GM23338 (cell line): Measurements from ENCODE around the gene HRH2. TPM values are rescaled to one million over a fixed set of nuclear protein-coding genes. Genes with fewer than 3 reads are reported as not detected.

Source experiments
- ATAC-seq: fragments of 200-7000 bp; cut with Tn5 transposase; 3 replicates; pipeline ENCODE4 v1.9.1; 2020
- DNase-seq: peaks from one replicate; pipeline ENCODE4 v3.0.0-alpha.2; 2015; ENCODE audit warnings: low spot score
- H2AFZ ChIP-seq: fragments of 200-600 bp; sonication (generic); 2 replicates; pipeline ENCODE4 v1.8.0; 2016; ENCODE audit warnings: antibody characterized with exemption, mild to moderate bottlenecking, moderate library complexity
- H3F3A ChIP-seq: fragments of 200-600 bp; sonication (generic); replicated peaks from 2 replicates; pipeline ENCODE4 v1.8.0; 2017; ENCODE audit warnings: antibody characterized with exemption, mixed run types, low read depth
- H3K27ac ChIP-seq: fragments of 200-600 bp; sonication (generic); 2 replicates; pipeline ENCODE4 v1.6.1; 2016; ENCODE audit warnings: low read depth
- H3K27me3 ChIP-seq: fragments of 200-600 bp; sonication (generic); 2 replicates; pipeline ENCODE4 v1.8.0; 2016; ENCODE audit warnings: mild to moderate bottlenecking, mixed run types, moderate library complexity; ENCODE audit not compliant: insufficient read depth
- H3K36me3 ChIP-seq: fragments of 200-600 bp; sonication (generic); 2 replicates; pipeline ENCODE4 v1.8.0; 2016; ENCODE audit warnings: mild to moderate bottlenecking; ENCODE audit not compliant: insufficient read depth
- H3K4me1 ChIP-seq: fragments of 200-600 bp; sonication (generic); 2 replicates; pipeline ENCODE4 v1.8.0; 2016; ENCODE audit warnings: mild to moderate bottlenecking, moderate library complexity; ENCODE audit not compliant: insufficient read depth
- H3K4me2 ChIP-seq: fragments of 200-600 bp; sonication (generic); 2 replicates; pipeline ENCODE4 v1.7.1; 2017; ENCODE audit warnings: mixed run types
- H3K4me3 ChIP-seq: fragments of 200-600 bp; sonication (generic); 2 replicates; pipeline ENCODE4 v1.6.1; 2016; ENCODE audit warnings: mixed run types
- H3K79me2 ChIP-seq: fragments of 200-600 bp; sonication (generic); replicated peaks from 2 replicates; pipeline ENCODE4 v1.8.0; 2017; ENCODE audit warnings: mild to moderate bottlenecking; ENCODE audit not compliant: insufficient read depth
- H3K9me2 ChIP-seq: fragments of 200-600 bp; sonication (generic); 2 replicates; pipeline ENCODE4 v1.8.0; 2017; ENCODE audit not compliant: insufficient read depth
- H4K20me1 ChIP-seq: fragments of 200-600 bp; sonication (generic); replicated peaks from 2 replicates; pipeline ENCODE4 v1.8.0; 2017; ENCODE audit warnings: mild to moderate bottlenecking; ENCODE audit not compliant: insufficient read depth
- H3K27ac Mint-ChIP-seq: 2 replicates; pipeline ENCODE4 v1.8.0; 2020; ENCODE audit warnings: inconsistent platforms, mild to moderate bottlenecking, moderate library complexity, mixed read lengths
- H3K27me3 Mint-ChIP-seq: 3 replicates; pipeline ENCODE4 v1.8.0; 2022; ENCODE audit warnings: low read depth, mild to moderate bottlenecking, moderate library complexity, mixed read lengths, inconsistent platforms; ENCODE audit not compliant: insufficient read depth, poor library complexity
- H3K36me3 Mint-ChIP-seq: 3 replicates; pipeline ENCODE4 v1.8.0; 2021; ENCODE audit warnings: low read depth, mild to moderate bottlenecking, inconsistent platforms, moderate library complexity, mixed read lengths
- H3K4me1 Mint-ChIP-seq: 3 replicates; pipeline ENCODE4 v1.8.0; 2020; ENCODE audit warnings: mild to moderate bottlenecking, inconsistent platforms, mixed read lengths
- H3K4me3 Mint-ChIP-seq: 3 replicates; pipeline ENCODE4 v1.8.0; 2021; ENCODE audit warnings: moderate library complexity, mild to moderate bottlenecking, inconsistent platforms, mixed read lengths
- H3K9me3 Mint-ChIP-seq: 3 replicates; pipeline ENCODE4 v1.8.0; 2020; ENCODE audit warnings: moderate library complexity, mild to moderate bottlenecking, inconsistent platforms, mixed read lengths
- CREB1 ChIP-seq: fragments of 250-450 bp; sonication (Bioruptor Pico); IDR thresholded peaks from 2 replicates; pipeline ENCODE4 v1.5.0; 2020; ENCODE audit warnings: low read depth, mild to moderate bottlenecking, moderate library complexity
- EZH2 ChIP-seq: fragments of 200-600 bp; sonication (generic); IDR thresholded peaks from one replicate; pipeline ENCODE4 v1.8.0; 2017; ENCODE audit warnings: antibody characterized with exemption, mild to moderate bottlenecking, low read depth; ENCODE audit not compliant: unreplicated experiment
- EZH2phosphoT487 ChIP-seq: fragments of 200-600 bp; sonication (generic); IDR thresholded peaks from one replicate; pipeline ENCODE4 v1.8.1; 2018; ENCODE audit warnings: antibody characterized with exemption; ENCODE audit not compliant: unreplicated experiment
- JUNB ChIP-seq: IDR thresholded peaks from one replicate; pipeline ENCODE4 v1.6.1; 2016; ENCODE audit warnings: antibody characterized with exemption; ENCODE audit not compliant: unreplicated experiment
- NANOG ChIP-seq: IDR thresholded peaks from 2 replicates; pipeline ENCODE4 v1.6.1; 2016; ENCODE audit warnings: antibody characterized with exemption, borderline replicate concordance
- ZNF331 ChIP-seq: fragments of 250-450 bp; sonication (Bioruptor Pico); IDR thresholded peaks from 2 replicates; pipeline ENCODE4 v1.5.0; 2020; ENCODE audit warnings: low read depth, mild to moderate bottlenecking, moderate library complexity
- polyA plus RNA-seq: library from polyadenylated mRNA; unstranded; fragments of >200 nt; fragmentation: Nextera tagmentation; extraction: Ambion mirVana; gene quantifications from 2 replicates; pipeline ENCODE4 v1.2.1, GENCODE V29; 2016
- total RNA-seq: library from RNA; depleted of rRNA; stranded (reverse); fragments of >200 nt; shearing (Covaris generic); gene quantifications from 2 replicates; pipeline ENCODE4 v1.2.3, GENCODE V29; 2014
- TF ChIP-seq, protein P1 (sequence below): fragments of 250-450 bp; sonication (Bioruptor Pico); IDR thresholded peaks from 2 replicates; pipeline ENCODE4 v1.5.0; 2020; ENCODE audit warnings: mild to moderate bottlenecking, moderate library complexity
- TF ChIP-seq, protein P2 (sequence below), 2 experiments: fragments of 200-600 bp in 1 of 2; sonication (generic) in 1 of 2; conservative IDR thresholded peaks; 2 replicates each; pipeline versions ENCODE4 v1.5.1 to v1.6.1; 2016 to 2017; ENCODE audit warnings: antibody characterized with exemption in 2 of 2, low read depth in 2 of 2, mild to moderate bottlenecking in 2 of 2, moderate library complexity in 1 of 2

HRH2 gene
- total and polyA plus RNA-seq, 2 experiments from 2014 or later = 6.8 to 7.0 TPM

DNA sequence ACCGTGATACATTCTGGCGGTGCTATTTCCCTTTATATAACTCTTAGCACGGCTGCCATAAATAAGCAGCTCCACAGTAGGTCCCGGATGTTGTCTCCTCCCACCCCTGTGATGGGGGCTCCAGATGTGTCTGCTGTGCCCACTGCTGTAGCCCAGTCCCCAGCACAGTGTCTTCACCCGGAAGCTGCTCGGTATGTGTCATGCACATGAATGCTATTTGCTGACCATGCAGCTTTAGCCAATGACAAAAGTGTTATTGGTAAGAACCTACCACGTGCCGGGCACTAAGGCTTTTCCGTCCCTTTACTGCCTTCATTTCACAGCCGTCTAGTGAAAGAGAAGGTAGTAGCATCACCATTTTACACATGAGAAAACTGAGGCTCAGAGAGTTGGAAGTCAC lies 20.2 kb downstream of the HRH2 start:
- no peak overlapping the region for H3K27ac ChIP-seq
- Mint-ChIP-seq H3K9me3 (no peaks in the 10 kb centered on the region; the same call in 2 of the 3 replicates), H3K27ac (no peak overlapping the region), H3K27me3 (peaks cover 2% of the 10 kb centered on the region), H3K4me3 (no peak overlapping the region), H3K4me1 (peaks cover 28% of the 10 kb centered on the region), H3K36me3 (peaks cover 5% of the 10 kb centered on the region; the same call in 2 of the 3 replicates)
- no peaks in the 10 kb centered on the region for H3K79me2 ChIP-seq
- H3K4me2 ChIP-seq = no peak overlapping the region
- H3K4me3 ChIP-seq = no peak overlapping the region
- no peaks in the 10 kb centered on the region for H3K9me2 ChIP-seq
- H3K27me3 ChIP-seq = no peaks in the 10 kb centered on the region
- TF ChIP-seq JUNB (no peak), NANOG (no peak), EZH2 (no peak), ZNF331 (CRISPR knock-in tag) (no peak), EZH2phosphoT487 (no peak), CREB1 (CRISPR knock-in tag) (no peak)
- TF ChIP-seq, protein P1, sequence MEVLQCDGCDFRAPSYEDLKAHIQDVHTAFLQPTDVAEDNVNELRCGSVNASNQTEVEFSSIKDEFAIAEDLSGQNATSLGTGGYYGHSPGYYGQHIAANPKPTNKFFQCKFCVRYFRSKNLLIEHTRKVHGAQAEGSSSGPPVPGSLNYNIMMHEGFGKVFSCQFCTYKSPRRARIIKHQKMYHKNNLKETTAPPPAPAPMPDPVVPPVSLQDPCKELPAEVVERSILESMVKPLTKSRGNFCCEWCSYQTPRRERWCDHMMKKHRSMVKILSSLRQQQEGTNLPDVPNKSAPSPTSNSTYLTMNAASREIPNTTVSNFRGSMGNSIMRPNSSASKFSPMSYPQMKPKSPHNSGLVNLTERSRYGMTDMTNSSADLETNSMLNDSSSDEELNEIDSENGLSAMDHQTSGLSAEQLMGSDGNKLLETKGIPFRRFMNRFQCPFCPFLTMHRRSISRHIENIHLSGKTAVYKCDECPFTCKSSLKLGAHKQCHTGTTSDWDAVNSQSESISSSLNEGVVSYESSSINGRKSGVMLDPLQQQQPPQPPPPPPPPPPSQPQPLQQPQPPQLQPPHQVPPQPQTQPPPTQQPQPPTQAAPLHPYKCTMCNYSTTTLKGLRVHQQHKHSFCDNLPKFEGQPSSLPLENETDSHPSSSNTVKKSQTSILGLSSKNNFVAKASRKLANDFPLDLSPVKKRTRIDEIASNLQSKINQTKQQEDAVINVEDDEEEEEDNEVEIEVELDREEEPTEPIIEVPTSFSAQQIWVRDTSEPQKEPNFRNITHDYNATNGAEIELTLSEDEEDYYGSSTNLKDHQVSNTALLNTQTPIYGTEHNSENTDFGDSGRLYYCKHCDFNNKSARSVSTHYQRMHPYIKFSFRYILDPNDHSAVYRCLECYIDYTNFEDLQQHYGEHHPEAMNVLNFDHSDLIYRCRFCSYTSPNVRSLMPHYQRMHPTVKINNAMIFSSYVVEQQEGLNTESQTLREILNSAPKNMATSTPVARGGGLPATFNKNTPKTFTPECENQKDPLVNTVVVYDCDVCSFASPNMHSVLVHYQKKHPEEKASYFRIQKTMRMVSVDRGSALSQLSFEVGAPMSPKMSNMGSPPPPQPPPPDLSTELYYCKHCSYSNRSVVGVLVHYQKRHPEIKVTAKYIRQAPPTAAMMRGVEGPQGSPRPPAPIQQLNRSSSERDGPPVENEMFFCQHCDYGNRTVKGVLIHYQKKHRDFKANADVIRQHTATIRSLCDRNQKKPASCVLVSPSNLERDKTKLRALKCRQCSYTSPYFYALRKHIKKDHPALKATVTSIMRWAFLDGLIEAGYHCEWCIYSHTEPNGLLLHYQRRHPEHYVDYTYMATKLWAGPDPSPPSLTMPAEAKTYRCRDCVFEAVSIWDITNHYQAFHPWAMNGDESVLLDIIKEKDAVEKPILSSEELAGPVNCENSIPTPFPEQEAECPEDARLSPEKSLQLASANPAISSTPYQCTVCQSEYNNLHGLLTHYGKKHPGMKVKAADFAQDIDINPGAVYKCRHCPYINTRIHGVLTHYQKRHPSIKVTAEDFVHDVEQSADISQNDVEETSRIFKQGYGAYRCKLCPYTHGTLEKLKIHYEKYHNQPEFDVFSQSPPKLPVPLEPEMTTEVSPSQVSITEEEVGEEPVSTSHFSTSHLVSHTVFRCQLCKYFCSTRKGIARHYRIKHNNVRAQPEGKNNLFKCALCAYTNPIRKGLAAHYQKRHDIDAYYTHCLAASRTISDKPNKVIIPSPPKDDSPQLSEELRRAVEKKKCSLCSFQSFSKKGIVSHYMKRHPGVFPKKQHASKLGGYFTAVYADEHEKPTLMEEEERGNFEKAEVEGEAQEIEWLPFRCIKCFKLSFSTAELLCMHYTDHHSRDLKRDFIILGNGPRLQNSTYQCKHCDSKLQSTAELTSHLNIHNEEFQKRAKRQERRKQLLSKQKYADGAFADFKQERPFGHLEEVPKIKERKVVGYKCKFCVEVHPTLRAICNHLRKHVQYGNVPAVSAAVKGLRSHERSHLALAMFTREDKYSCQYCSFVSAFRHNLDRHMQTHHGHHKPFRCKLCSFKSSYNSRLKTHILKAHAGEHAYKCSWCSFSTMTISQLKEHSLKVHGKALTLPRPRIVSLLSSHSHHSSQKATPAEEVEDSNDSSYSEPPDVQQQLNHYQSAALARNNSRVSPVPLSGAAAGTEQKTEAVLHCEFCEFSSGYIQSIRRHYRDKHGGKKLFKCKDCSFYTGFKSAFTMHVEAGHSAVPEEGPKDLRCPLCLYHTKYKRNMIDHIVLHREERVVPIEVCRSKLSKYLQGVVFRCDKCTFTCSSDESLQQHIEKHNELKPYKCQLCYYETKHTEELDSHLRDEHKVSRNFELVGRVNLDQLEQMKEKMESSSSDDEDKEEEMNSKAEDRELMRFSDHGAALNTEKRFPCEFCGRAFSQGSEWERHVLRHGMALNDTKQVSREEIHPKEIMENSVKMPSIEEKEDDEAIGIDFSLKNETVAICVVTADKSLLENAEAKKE (CRISPR knock-in tag) = no peak
- ATAC-seq (no peak), DNase-seq (no peak)
- no peaks in the 10 kb centered on the region; the same call in 1 of the 2 replicates for H4K20me1 ChIP-seq
- H3K4me1 ChIP-seq = no peaks in the 10 kb centered on the region; the same call in 1 of the 2 replicates
- no peaks in the 10 kb centered on the region for H3K36me3 ChIP-seq
- H2AFZ ChIP-seq = no peak overlapping the region
- no peaks in the 10 kb centered on the region for H3F3A ChIP-seq

DNA sequence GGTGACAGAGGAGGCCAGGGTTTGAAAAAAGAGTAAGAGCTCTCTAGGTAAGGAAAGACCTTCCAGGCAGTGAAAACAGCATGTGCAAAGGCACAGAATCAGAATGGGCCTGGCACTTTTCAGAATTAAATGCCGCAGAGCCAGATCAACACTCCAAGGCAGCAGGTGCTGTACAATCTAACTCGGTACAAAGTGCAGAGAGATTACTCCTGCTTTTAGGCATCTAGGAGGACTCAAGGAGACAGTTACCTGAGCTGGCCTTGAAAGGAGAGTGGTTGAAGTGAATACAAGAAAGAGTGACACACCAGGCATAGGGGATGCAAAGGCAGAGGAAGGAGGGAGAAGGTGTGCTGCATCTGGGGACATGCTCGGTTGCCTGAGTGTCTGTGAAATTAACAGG lies 21.5 kb downstream of the HRH2 start:
- Histone ChIP-seq H3F3A (no peaks in the 10 kb centered on the region), H3K27ac (no peak overlapping the region), H3K36me3 (no peaks in the 10 kb centered on the region), H3K9me2 (no peaks in the 10 kb centered on the region), H3K4me2 (no peak overlapping the region), H3K79me2 (no peaks in the 10 kb centered on the region), H2AFZ (no peak overlapping the region), H3K27me3 (no peaks in the 10 kb centered on the region), H3K4me1 (no peaks in the 10 kb centered on the region; the same call in 1 of the 2 replicates), H4K20me1 (no peaks in the 10 kb centered on the region; the same call in 1 of the 2 replicates), H3K4me3 (no peak overlapping the region)
- TF ChIP-seq, protein P2, sequence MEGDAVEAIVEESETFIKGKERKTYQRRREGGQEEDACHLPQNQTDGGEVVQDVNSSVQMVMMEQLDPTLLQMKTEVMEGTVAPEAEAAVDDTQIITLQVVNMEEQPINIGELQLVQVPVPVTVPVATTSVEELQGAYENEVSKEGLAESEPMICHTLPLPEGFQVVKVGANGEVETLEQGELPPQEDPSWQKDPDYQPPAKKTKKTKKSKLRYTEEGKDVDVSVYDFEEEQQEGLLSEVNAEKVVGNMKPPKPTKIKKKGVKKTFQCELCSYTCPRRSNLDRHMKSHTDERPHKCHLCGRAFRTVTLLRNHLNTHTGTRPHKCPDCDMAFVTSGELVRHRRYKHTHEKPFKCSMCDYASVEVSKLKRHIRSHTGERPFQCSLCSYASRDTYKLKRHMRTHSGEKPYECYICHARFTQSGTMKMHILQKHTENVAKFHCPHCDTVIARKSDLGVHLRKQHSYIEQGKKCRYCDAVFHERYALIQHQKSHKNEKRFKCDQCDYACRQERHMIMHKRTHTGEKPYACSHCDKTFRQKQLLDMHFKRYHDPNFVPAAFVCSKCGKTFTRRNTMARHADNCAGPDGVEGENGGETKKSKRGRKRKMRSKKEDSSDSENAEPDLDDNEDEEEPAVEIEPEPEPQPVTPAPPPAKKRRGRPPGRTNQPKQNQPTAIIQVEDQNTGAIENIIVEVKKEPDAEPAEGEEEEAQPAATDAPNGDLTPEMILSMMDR (conservative IDR thresholded peaks at IDR 0.05; ENCODE audit: low read depth in 2 of 2) = no peak
- TF ChIP-seq NANOG (no peak), CREB1 (CRISPR knock-in tag) (no peak), JUNB (no peak)
- ATAC-seq = no peak
- Mint-ChIP-seq H3K4me3 (no peak overlapping the region), H3K27ac (no peak overlapping the region), H3K36me3 (peaks cover 15% of the 10 kb centered on the region), H3K9me3 (no peaks in the 10 kb centered on the region; the same call in 2 of the 3 replicates), H3K4me1 (peaks cover 26% of the 10 kb centered on the region), H3K27me3 (peaks cover 2% of the 10 kb centered on the region)
- no peak for DNase-seq
